NK-92 treated with Interleukin-12 subunit alpha and Interleukin-12 subunit beta, amount 100 ng/mL, for 24 hours (cell line): ENCODE measurements around the gene PYCARD.
"Not testable (repeated sequence)": the region's sequence is repeated elsewhere in the genome, so short reads cannot be mapped to it uniquely, and the experiment has no call there.

ENCODE experiments used
- DNase-seq: peaks from one replicate; lab custom pipeline; 2025; lab: John Stamatoyannopoulos, UW

PYCARD gene

DNA sequence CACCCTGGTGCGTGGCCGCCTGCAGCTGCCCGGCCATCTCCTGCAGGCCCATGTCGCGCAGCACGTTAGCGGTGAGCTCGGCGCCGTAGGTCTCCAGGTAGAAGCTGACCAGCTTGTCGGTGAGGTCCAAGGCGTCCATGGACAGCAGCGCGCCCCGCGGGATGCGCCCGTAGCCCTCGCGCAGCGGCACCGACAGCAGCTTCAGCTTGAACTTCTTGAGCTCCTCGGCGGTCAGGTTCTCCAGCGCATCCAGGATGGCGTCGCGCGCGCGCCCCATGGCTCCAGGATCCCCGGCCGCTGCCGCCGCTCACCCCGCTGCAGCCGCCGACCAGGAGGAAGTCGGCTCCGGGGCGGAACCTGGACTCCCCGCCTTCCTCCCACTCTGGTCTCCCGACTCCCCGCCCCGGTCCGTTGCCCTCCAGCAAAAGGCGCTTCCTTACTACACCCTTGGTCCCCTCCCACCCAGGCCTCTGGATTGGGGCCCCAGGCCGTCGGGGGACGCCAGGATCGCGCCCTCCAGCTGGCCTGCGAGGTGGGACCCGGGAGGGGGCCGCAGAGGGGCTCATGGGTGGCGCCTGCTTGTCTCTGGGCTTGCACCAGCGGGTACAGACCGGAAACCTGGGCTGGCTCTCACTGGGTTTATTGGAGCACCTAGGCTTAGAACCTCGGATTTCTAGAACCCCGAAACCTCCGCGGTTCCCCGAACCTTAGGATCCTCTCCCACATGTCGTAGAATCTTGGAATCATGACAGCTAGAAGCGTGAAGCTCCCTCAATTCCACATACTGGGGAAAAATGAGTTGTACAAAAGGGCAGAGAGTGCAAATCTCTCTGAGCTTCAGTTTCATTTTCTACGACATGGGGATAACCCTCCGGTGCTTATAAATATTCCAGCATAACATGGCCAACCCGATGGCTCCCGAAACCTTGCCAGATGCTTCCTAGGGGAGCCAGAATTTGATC, at the start of gene PYCARD:
Gene PYCARD, minus strand, starts transcription at position 347 of the 962 bp plus-strand sequence. Its CDS starts 70 bp downstream, at position 277.
- no peak for DNase-seq

DNA sequence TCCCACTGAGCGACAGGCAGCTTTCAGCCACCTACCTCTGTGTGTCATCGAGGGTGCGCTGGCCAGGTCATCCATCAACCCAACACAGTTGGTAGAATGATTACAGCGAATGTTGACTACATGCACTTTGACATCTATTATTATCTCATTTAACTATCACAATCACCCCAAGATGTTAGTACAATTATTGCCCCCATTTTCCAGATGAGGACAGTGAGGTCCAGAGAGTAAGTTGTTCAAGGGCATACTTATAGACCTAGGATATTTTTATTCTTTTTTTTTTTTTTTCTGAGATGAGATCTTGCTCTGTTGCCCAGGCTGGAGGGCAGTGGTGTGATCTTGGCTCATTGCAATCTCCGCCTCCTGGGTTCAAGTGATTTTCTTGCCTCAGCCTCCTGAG, 48.9 kb upstream of the PYCARD start:
- DNase-seq, result no peak

DNA sequence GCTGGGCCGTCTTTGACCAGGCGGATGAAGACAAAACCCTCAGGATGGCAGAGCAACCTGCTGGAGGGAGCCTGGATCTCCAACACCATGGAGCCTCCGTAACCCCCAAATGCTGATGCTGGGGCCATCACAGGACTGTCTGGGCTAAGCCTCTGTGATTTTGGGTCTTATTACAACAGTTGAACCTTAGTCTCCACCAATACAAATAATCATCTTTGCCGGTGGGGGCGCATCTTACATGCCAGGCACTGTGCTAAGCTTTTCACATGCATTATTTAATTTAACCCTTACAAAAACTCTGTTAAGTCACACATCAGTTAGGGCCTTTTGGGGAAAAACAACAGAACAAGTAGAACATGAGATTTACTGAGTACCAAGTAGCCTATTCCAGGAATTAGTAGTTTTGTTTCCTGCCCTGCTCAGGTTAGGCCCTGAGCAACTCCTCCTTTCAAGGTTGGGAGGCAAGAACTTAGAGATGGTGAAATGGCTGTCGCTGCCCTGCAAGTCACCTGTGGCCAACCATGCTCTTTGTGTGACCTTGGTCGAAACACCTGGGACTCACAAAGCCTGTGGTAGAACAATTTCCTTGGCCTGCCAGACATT, 48.3 kb upstream of the PYCARD start:
- DNase-seq, result no peak

DNA sequence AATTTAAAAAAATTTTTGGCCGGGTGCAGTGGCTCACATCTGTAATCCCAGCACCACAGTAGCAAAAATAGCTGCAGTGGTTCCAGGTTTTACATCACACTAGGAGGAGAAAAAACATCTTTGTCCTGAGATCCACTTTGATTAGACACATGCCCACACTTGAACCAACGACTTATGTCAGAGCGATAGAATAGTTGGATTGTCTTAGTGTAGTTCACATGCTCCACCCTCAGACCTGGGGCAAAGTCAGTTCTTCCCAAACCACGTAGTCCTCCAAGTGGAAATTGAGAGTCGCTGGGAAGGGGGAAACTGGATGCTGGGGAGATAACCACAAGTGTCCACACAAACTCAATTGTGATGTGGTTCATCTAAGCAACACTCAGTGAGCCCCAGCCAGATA, 45.8 kb upstream of the PYCARD start:
- no peak for DNase-seq

DNA sequence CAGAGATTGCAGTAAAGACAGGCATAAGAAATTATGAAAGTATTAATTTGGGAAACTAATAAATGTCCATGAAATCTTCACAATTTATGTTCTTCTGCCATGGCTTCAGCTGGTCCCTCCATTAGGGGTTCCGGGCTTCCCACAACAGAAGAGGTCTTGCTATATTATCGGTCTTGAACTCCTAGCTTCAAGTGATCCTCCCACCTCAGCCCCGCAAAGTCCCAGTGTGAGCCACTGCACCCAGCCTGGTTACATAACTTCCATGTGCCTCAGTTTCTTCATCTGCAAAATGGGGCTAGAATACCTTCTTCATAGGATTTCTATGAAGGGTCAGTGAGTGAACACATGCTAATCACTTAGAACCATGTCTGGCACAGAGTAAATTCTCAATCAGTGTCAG, 43.7 kb upstream of the PYCARD start:
- no peak for DNase-seq

DNA sequence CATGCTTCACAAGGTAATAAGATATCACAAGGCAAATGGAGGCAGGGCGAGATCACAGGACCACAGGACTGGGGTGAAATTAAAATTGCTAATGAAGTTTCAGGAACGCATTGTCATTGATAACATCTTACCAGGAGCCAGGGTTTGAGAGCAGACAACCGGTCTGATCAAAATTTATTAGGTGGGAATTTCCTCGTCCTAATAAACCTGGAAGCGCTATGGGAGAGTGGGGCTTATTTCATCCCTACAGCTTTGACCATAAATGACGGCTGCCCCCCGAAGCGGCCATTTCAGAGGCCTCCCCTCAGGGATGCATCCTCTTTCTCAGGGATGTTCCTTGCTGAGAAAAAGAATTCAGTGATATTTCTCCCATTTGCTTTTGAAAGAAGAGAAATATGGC, 43.0 kb upstream of the PYCARD start:
- DNase-seq, result not testable (repeated sequence)

DNA sequence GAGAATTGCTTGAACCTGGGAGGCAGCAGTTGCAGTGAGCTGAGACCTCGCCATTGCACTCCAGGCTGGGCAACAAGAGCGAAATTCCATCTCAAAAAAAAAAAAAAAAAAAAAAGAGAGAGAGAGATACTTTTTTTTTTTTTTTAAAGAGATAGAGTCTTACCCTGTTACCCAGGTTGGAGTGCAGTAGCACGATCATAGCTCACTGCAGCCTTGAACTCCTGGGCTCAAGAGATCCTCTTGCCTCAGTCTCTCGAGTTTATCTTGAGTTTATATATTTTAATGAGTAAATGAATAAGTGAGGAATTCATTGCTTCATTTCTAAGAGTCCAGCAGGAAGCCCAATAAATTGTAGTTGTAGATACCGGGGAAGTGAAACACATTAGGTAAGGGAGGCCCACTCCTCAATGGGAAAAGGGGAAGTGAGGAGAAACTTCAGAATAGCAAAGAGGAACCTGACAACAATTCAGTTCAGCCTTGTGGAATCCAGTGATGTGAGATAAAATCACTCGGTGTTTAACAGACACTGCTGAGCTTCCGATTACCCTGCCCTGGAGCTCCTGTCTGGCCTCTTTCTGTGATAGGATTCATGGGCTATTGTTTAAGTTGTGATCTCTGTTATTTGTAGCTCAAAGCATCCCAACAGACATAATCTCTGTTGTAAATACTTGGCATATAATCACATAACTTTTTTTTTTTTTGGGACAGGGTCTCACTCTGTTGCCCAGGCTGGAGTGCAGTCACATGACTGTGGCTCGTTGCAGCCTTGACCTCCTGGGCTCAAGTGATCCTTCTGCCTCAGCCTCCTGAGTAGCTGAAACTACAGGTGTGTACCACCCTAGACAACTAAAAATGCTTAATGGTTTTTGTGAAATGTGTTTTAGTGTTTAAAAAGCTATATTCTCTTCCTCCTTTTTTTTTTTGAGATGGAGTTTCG, 41.4 kb upstream of the PYCARD start:
- no peak for DNase-seq

DNA sequence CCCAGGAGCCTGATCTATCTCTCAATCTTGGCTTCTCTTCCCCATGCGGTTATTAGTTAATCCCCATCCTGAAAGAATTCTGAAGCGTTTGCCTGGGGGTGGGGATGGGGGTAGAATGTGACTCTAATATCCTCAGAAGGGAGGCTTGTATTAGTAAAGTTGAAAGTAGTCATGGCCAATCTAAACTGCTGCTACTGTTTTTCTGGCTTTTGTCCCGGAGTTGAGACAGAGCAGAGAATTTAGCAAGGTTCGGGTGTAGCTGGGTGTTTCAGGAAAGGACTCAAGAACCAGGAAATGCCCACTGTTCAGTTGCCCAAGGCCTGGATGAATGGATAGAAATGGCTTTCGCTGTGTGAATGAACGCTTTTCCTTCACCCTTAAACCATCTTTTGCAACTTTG, 39.6 kb upstream of the PYCARD start:
- no peak for DNase-seq

DNA sequence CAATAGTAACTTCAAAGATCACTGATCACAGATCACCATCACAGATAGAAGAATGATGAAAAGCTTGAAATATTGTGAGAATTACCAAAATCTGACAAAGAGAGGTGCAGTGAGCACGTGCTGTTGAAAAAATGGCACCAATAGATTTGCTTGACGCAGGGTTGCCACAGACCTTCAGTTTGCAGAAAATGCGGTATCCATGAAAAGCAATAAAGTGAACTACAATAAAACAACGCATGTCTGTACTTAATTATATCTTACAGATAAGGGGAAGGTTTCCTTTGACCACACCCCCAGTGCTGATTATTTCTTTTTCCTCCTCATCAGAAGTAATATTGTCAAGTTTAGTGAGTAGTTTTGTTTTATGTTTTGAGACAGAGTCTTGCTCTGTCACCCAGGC, 35.5 kb upstream of the PYCARD start:
- DNase-seq, result no peak

DNA sequence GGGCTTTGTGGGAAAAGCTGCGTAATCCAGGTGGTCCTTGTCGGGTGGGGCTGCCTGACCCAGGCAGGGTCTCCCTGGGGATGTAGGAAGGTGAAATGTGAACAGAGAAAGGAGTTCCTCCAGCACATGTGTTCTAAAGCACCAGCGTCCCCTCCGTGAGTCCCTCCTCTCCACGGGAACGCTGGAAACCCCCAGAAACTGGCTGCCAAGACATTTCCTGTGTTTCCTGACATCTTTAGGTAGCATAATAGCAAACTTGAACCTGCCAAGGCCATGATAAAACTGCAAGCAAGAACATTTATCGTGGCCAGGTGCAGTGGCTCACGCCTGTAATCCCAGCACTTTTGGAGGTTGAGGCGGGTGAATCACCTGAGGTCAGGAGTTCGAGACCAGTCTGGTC, 26.9 kb upstream of the PYCARD start:
- no peak for DNase-seq

DNA sequence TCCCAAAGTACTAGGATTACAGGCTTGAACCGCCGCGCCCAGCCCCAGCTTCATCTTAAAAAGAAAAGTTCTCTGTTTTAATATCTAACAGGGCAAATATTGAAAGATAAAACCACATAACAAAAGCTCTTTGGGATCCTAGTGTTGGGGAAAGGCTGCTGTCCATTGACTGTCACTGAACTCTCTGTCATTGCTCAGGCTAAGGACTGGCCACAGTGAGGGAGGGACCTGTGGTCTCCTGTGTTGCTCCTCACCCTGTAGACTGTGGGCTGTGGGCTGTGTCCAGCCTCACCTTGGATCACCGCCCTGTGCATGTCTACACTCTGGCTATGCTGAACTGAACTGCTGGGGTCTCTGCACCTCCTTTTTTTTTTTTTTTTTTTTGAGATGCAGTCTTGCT, 25.6 kb upstream of the PYCARD start:
- DNase-seq, result no peak

DNA sequence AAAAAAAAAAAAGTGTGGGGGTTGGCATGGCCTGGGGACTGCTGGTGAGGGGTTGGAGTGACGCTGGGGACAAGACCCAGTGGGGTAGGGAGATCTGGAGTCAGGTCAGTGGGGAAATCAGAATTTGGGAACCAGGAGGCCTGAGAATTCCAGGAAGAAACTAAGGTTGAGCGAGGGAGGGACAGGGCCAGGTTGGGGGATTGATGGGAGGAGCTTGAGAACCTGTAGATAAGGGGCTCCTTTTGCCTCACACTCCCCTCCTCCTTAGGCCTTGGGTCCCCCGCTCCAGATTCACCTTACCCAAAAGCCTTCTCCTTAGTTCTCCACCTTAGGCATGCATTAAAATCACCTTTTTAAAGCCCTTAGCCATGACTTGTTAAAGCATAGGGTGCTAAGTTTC, 22.6 kb upstream of the PYCARD start:
- no peak for DNase-seq

DNA sequence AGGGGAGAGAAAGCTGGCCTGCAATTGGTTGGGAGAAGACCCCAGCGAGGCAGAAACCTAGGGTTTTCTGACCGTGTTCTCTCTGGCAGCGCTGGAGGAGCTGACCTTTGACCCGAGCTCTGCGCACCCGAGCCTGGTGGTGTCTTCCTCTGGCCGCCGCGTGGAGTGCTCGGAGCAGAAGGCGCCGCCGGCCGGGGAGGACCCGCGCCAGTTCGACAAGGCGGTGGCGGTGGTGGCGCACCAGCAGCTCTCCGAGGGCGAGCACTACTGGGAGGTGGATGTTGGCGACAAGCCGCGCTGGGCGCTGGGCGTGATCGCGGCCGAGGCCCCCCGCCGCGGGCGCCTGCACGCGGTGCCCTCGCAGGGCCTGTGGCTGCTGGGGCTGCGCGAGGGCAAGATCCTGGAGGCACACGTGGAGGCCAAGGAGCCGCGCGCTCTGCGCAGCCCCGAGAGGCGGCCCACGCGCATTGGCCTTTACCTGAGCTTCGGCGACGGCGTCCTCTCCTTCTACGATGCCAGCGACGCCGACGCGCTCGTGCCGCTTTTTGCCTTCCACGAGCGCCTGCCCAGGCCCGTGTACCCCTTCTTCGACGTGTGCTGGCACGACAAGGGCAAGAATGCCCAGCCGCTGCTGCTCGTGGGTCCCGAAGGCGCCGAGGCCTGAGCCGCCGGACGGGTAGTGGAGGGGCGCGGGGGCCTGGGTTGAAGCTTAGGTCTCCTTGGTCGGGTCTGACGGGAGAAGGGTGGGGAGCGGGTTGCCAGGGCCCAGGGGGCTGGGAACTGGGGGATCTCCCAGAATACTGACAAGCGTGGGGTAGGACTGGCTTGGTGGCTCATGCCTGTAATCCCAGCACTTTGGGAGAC, 21.8 kb upstream of the PYCARD start:
- no peak for DNase-seq

DNA sequence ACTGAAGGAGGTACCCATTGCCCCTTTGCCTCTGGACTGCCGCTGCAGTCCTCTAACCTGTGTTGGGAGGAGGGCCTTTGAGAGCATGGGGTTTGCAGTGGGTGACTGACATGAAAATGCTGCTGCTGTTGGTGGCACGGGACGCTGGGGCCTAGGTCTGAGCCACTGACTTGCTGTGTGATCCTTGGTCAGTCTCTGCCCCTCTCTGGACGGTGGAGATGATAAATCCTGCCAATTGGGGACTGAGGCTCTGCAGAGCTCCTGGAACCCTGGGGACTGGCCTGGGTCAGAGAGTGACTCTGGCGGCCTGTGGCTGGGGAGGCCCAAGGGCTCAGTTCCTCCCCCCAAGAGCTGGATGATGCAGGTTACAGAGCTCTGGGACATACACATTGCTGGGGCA, 20.5 kb upstream of the PYCARD start:
- DNase-seq, result no peak

DNA sequence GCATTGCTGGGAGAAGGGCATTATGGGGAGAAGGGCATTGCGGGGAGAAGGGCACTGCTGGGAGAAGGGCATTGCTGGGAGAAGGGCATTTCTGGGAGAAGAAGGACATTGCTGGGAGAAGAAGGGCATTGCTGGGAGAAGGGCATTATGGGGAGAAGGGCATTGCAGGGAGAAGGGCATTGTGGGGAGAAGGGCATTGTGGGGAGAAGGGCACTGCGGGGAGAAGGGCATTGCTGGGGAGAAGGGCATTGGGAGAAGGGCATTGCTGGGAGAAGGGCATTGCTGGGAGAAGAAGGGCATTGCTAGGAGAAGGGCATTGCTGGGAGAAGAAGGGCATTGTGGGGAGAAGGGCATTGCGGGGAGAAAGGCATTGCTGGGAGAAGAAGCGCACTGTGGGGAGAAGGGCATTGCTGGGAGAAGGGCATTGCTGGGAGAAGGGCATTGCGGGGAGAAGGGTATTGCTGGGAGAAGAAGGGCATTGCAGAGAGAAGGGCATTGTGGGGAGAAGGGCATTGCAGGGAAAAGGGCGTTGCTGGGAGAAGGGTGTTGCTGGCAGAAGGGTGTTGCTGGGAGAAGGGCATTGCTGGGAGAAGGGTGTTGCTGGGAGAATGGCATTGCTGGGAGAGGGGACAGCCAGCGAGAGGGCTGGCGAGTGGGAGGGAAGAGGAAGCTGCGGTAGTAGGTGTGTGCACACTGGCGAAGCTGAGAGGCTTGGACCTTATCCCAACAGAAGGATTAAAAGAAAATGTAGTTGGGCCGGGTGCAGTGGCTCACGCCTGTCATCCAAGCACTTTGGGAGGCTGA, 19.0 kb upstream of the PYCARD start:
- DNase-seq, result no peak

DNA sequence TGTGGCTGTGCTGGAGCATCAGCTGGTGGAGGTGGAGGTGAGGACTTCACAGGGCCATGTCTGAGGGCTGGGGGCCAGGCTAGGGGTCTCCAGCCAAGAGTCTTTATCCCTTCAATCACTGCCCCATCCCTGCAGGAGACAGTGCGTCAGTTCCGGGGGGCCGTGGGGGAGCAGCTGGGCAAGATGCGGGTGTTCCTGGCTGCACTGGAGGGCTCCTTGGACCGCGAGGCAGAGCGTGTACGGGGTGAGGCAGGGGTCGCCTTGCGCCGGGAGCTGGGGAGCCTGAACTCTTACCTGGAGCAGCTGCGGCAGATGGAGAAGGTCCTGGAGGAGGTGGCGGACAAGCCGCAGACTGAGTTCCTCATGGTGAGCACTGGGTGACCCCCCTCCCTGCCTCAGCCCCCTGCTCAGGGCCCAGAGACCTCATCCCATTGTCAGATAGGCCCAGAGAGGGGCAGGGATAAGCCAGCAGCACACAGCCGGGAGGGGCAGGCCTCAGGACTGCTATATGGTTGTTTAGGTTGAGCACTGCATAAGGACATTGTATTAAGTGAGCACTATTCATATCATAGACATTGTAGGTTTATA, 16.7 kb upstream of the PYCARD start:
- no peak for DNase-seq

DNA sequence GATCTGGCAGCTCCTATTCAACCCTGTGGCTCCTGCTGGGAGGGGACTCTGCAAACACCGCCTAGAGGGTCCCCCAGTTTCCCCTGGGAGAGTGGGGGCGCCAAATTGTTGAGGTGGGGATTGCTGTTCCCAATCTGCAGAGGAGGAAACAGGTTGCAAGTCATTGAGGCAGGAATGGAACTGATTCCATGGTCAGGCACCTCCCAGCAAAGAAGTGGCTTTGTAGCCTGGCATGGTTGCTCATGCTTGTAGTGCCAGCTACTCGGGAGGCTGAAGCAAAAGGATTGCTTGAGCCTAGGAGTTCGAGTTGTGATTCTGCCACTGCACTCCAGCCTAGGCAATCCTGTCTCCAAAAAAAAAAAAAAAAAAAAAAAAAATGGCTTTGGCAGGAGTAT, 14.6 kb upstream of the PYCARD start:
- DNase-seq, result no peak

DNA sequence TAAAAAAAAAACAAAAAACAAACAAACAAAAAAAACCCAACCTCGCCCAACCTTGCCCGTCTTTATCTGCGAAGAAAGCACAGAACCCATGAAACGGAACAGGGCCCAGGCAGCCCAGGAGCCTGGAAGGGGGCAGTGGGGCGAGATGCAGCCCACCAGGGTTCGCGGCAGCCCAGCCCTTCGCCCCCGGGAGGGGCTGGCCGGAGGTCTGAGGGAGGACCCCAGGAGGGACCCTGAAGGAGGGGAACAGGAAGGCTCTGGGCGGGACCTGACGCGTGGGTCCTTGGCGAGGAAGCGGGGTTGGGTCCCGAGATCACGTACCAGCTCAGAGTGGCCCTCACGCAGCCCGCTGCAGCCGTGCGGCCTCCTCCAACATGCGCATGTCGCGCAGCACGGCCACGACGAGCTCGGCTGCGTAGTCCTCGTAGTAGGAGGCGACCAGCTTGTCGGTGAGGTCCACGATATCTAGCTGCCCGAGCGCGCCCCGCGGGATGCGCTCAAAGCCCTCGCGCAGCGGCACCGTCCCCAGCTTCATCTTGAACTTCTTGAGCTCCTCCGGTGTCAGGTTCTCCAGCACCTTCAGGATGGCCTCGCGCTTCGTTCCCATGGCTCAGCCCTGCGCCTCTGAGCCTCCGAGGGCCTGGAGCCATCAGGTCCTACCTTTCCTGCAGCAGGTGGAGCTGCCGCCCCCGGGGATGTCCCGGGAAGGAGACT, 14.0 kb upstream of the PYCARD start, which contains the start of gene PYDC1:
Gene PYDC1, minus strand, starts transcription at position 714 of the 714 bp plus-strand sequence. Its CDS starts 107 bp downstream, at position 607.
- no peak for DNase-seq
